GM12891 (cell line): Measurements from ENCODE around the gene ITGB2.
A peak's percentile ranks its signal among the peaks of the same experiment; 100 is the strongest.
"Not testable (repeated sequence)": the region's sequence is repeated elsewhere in the genome, so short reads cannot be mapped to it uniquely, and the experiment has no call there.

Experiments
- DNase-seq: peaks from one replicate; pipeline ENCODE4 v3.0.0; 2011; ENCODE audit warnings: low spot score; ENCODE audit not compliant: insufficient read length
- FAIRE-seq: peaks from 2 replicates; lab custom pipeline; 2011; peaks lifted over from hg19 to GRCh38; lab: Jason Lieb, UNC
- PAX5 ChIP-seq: IDR thresholded peaks from 2 replicates; pipeline ENCODE4 v1.6.1; 2011; ENCODE audit warnings: low read length, moderate library complexity, mild to moderate bottlenecking; ENCODE audit not compliant: insufficient read depth, severe bottlenecking
- POLR2A ChIP-seq: IDR thresholded peaks from 2 replicates; pipeline ENCODE4 v1.6.1; 2011; ENCODE audit warnings: low read depth, low read length, control low read depth
- POLR2AphosphoS5 ChIP-seq: IDR thresholded peaks from 2 replicates; pipeline ENCODE4 v1.6.1; 2011; ENCODE audit warnings: low read depth, low read length, control low read depth
- POU2F2 ChIP-seq: IDR thresholded peaks from 2 replicates; pipeline ENCODE4 v1.6.1; 2011; ENCODE audit warnings: low read depth, mild to moderate bottlenecking, control low read depth, low read length, moderate library complexity
- SPI1 ChIP-seq: IDR thresholded peaks from 2 replicates; pipeline ENCODE4 v1.6.1; 2011; ENCODE audit warnings: low read depth, low read length, control low read depth
- TAF1 ChIP-seq: IDR thresholded peaks from 2 replicates; pipeline ENCODE4 v1.6.1; 2011; ENCODE audit warnings: low read depth, low read length, control low read depth

Gene ITGB2

GRCh38 chr21:44933918-44934260 is 13.2 kb upstream of the ITGB2 start:
- TF ChIP-seq SPI1 (no peak), POLR2A (no peak), TAF1 (no peak), POU2F2 (no peak), PAX5 (no peak), POLR2AphosphoS5 (no peak)
- no peak for FAIRE-seq
- DNase-seq, result no peak

DNA sequence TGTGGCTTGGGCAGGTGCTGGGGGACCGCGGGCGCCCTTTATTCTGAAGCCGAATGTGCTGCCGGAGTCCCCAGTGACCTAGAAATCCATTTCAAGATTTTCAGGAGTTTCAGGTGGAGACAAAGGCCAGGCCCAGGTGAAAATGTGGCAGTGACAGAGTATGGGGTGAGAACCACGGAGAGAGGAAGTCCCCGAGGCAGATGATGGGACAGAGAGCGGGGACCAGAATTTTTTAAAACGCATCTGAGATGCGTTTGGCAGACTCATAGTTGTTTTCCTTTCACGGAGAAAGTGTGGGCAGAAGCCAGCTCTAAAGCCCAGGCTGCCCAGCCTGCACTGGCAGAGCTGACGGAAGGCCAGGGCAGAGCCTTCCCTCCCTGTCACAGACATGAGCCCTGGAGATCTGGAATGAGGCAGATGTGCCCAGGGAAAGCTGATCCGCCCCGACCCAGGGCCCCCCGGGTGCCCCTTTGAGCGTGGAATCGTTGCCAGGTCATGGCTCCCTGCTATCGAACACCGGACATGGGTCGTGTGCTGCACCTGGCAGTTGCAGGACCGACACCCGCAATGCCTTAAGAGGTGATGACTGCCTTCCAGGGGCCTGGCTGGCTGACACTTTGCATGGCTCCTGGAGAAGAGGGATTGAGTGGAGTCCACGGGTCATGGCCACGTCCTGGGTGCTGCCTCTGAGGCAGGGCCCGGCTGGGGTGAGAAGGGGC is 12.7 kb upstream of the ITGB2 start:
- DNase-seq, result no peak
- TF ChIP-seq SPI1, result peak; percentile 31; the same call in 1 of the 2 replicates
- TF ChIP-seq POLR2A, result no peak
- FAIRE-seq, result no peak

DNA sequence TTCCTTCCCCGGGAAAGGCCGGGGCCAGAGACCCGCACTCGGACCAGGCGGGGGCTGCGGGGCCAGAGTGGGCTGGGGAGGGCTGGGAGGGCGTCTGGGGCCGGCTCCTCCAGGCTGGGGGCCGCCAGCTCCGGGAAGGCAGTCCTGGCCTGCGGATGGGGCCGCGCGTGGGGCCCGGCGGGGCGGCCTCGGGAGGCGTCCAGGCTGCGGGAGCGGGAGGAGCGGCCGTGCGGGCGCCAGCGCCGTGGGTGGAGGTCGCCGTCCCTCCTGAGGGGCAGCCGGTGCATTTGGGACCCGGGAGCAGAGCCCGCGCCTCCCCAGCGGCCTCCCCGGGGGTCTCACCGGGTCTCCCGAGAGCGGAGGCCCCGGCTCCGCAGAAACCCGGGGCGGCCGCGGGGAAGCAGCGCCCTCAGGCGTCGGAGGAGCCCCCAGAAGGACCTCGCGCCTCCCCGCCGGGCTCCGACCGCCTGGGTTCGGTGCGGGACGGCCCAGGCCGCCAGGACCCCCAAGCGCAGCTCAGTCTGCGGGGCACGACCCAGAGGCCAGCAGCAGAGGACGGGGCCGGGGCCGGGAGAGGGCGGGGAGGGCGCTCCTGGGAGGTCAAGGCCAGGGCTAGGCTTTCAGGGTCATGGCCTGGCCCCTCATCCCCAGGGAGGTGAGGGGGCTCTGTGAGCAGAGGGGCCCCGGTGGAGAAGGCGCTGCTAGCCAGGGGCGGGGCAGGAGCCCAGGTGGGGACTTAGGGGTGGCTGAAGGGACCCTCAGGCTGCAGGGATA is 11.9 kb upstream of the ITGB2 start:
- DNase-seq (peak; percentile 69), FAIRE-seq (no peak)
- no peak for TF ChIP-seq SPI1
- TF ChIP-seq PAX5, result no peak
- no peak for TF ChIP-seq TAF1

GRCh38 chr21:44931501-44932407 is 11.1 kb upstream of the ITGB2 start:
- peak; percentile 64 for FAIRE-seq
- no peak for DNase-seq
- TF ChIP-seq TAF1, result no peak
- no peak for TF ChIP-seq PAX5
- no peak for TF ChIP-seq POU2F2
- no peak for TF ChIP-seq POLR2AphosphoS5
- no peak for TF ChIP-seq POLR2A
- TF ChIP-seq SPI1, result no peak

DNA sequence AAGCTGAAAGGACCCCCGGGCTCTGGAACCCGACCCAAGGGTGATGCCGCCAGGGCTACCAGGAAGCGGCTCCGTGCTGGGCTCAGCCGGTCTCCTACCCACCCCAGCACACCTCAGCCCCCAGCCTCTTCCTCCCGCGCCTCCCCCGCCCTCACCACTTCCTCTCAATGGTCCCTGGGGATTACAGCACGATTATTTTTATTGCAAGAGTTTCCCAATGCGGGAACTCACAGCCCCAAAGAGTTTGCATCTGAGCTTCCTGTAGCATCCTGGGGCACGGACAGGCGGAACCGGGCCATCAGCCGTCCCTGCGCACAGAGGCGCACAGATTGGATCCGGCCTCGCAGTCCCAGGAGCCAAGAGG is 10.4 kb upstream of the ITGB2 start:
- DNase-seq (no peak), FAIRE-seq (peak; percentile 9)
- TF ChIP-seq PAX5 (no peak), SPI1 (peak; percentile 59)

GRCh38 chr21:44930543-44930981 is 9.9 kb upstream of the ITGB2 start:
- DNase-seq (no peak), FAIRE-seq (no peak)
- no peak for TF ChIP-seq PAX5

DNA sequence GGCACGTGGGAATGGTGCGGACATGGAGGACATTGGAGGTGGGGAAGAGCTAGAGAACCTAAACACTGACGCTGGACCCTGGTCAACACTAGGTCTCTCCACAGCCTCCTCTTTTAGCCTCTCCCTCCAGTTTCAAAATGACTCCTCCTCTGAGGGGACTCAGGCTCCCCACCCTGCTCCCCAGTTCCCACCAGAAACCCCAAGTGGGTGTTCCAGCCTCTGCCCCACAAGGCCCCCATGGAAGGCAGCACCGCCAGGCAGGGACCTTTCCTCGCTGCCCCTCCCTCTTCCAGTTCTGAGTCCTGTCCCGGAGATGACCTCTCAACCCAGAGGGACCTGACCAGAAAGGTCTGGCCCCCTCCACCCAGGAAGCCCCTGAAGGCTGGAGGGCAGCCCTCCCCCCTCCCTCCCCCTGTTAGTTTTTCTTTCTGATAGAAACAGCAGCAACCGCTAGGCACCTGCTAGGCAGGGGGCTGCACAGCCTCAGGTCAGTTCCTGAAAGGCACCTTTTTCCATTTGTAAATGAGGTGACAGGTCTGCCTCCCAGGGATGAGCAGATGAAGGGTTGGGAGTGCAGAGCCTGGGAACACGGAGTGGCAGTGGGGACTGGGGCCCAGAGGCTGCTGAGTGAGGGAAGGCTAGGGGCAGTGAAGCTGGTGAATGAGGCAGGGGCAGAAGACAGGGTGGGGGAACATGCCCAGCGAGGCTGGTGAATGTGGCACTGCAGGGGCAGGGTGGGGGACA is 9.3 kb upstream of the ITGB2 start:
- no peak for DNase-seq
- FAIRE-seq, result peak; percentile 62
- TF ChIP-seq POU2F2 (no peak), POLR2A (no peak), TAF1 (no peak), PAX5 (no peak), SPI1 (no peak)

GRCh38 chr21:44929242-44929798 is 8.6 kb upstream of the ITGB2 start:
- DNase-seq (no peak), FAIRE-seq (no peak)
- TF ChIP-seq PAX5 (no peak), POLR2AphosphoS5 (no peak), POLR2A (no peak), TAF1 (no peak), SPI1 (no peak), POU2F2 (no peak)

DNA sequence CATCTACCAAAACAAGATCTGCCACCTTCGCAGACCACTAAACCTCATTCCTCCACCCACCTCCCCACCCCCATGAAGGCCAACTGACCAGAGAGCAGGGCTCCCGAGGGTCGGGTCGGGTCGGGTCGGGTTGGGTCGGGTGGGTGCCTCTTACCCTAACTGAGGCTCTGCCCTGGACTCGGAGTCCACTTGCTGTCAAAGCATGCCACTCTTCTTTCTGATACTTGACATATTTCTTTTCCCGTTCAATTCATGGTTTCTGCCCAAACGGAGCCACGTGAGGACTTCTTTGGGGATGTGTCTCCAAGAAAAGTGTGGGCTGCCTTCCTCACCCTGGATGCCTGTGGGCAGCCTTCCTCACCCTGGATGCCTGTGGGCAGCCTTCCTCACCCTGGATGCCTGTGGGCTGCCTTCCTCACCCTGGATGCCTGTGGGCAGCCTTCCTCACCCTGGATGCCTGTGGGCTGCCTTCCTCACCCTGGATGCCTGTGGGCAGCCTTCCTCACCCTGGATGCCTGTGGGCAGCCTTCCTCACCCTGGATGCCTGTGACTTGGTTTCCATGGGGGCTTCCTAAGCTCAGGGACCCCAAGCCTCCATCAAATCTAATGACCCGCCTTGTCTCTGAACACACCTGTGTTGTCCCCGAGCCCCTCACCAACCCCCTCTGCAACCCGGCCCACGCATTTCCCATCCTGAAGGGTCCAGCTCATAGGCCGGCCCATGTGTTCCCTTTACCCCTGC is 8.0 kb upstream of the ITGB2 start:
- not testable (repeated sequence) for FAIRE-seq, DNase-seq
